Lower lobe of right lung (tissue), 2 donors: ENCODE results near the gene VPS26A. TPM values are rescaled to one million over a fixed set of nuclear protein-coding genes. Genes with fewer than 3 reads are reported as not detected.

ENCODE experiments used
- ATAC-seq, 2 donors: fragments of 200-7000 bp; cut with Tn5 transposase; one replicate each; pipeline ENCODE4 v1.9.1; 2020 to 2022; ENCODE audit warnings: mild to moderate bottlenecking in 2 of 2, moderate library complexity in 2 of 2
- DNase-seq: peaks from one replicate; pipeline ENCODE4 v3.0.0-alpha.2; 2020
- H3K27ac ChIP-seq: fragments of 200-600 bp; one replicate; pipeline ENCODE4 v1.8.0; 2022
- H3K27me3 ChIP-seq: fragments of 200-600 bp; one replicate; pipeline ENCODE4 v1.8.0; 2022; ENCODE audit warnings: low read depth
- H3K36me3 ChIP-seq: fragments of 200-600 bp; one replicate; pipeline ENCODE4 v1.8.0; 2022; ENCODE audit warnings: mild to moderate bottlenecking
- H3K4me1 ChIP-seq: fragments of 200-600 bp; one replicate; pipeline ENCODE4 v1.8.0; 2022
- H3K4me3 ChIP-seq: fragments of 200-600 bp; one replicate; pipeline ENCODE4 v1.8.0; 2022; ENCODE audit warnings: mild to moderate bottlenecking
- H3K9me3 ChIP-seq: fragments of 200-600 bp; one replicate; pipeline ENCODE4 v1.8.0; 2022
- intact Hi-C: fragments of 100-400 bp; cut with DNase I; formaldehyde crosslinking; loops from one replicate; pipeline ENCODE4 v1.11.0; 2022
- total RNA-seq: library from RNA; stranded (reverse); fragmentation: NEBNext Ultra II Directional; extraction: Animal tissue kit (Norgen Biotek cat#: 25700); gene quantifications from one replicate; pipeline ENCODE4 v1.2.1, GENCODE V29; 2021
- TF ChIP-seq, protein P1 (sequence below): fragments of 200-600 bp; IDR thresholded peaks from one replicate; pipeline ENCODE4 v1.8.0; 2022; ENCODE audit warnings: antibody characterized with exemption, mild to moderate bottlenecking
- donor health status: DM: no; HTN: yes; CAD: no; lungs with severe emphysema.

VPS26A gene
- total RNA-seq, 1 donor from 2014 or later, result 51.2 TPM

DNA sequence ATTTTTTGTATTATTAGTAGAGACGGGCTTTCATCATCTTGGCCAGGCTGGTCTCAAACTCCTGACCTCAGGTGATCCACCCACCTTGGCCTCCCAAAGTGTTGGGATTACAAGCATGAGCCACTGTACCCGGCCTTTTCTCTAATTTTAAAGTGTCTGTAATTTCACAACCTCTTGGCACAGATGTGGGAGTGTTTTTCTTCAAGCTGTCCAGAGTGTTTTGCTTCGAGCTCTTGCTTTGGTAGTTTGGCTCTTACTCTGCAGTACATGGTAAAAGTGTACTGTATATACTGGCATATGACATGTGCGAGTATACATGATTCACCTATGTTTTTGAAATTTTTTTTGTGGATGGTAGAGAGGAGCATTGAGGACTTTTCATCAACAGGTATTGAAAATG is 26.2 kb upstream of the VPS26A start:
- Histone ChIP-seq H3K9me3 (no peaks in the 10 kb centered on the region), H3K4me3 (no peak overlapping the region), H3K27ac (no peak overlapping the region), H3K36me3 (peaks cover 41% of the 10 kb centered on the region), H3K27me3 (no peaks in the 10 kb centered on the region), H3K4me1 (peaks cover 51% of the 10 kb centered on the region)
- DNase-seq, result no peak
- TF ChIP-seq, protein P1, sequence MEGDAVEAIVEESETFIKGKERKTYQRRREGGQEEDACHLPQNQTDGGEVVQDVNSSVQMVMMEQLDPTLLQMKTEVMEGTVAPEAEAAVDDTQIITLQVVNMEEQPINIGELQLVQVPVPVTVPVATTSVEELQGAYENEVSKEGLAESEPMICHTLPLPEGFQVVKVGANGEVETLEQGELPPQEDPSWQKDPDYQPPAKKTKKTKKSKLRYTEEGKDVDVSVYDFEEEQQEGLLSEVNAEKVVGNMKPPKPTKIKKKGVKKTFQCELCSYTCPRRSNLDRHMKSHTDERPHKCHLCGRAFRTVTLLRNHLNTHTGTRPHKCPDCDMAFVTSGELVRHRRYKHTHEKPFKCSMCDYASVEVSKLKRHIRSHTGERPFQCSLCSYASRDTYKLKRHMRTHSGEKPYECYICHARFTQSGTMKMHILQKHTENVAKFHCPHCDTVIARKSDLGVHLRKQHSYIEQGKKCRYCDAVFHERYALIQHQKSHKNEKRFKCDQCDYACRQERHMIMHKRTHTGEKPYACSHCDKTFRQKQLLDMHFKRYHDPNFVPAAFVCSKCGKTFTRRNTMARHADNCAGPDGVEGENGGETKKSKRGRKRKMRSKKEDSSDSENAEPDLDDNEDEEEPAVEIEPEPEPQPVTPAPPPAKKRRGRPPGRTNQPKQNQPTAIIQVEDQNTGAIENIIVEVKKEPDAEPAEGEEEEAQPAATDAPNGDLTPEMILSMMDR, result no peak
- ATAC-seq, result no peak
- intact Hi-C loops, result loop anchor here (10.0 kb wide), 1 partner anchor 93 kb away; no protein-coding TSS in a partner anchor

DNA sequence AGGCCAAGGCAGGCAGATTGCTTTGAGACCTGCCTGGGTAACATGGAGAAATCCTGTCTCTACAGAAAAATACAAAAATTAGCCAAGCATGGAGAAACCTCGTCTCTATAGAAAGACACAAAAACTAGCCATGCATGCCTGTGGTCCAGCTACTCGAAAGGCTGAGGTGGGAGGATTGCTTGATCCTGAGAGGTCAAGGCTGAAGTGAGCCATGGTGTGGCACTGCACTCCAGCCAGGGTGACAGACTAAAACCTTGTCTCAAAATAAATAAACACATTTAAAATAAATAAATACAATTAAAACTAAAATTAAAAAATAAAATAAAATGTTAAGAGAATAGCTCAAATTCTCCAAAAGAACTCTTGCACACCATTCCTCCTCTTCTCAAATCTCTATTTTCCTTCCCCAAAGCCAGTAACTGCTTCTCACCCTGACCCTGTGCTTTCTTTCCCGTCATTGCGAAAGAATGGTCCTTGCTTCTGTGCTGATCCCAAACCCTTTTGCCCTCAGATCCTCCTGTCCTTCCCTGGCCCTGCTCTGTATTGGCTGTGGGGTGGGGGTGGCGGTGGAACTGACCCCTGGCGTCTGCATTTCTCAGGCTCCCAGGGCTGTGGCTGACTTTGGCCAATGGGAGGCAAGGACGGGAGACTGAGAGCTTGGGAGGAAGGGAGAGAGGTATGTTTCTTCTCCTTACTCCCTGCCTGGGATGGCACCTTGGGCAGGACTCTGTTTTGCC is 23.7 kb upstream of the VPS26A start:
- Histone ChIP-seq H3K27me3 (no peaks in the 10 kb centered on the region), H3K27ac (no peak overlapping the region), H3K4me1 (peaks cover 39% of the 10 kb centered on the region), H3K9me3 (no peaks in the 10 kb centered on the region), H3K4me3 (no peak overlapping the region), H3K36me3 (peaks cover 56% of the 10 kb centered on the region)
- TF ChIP-seq, protein P1, result no peak
- no peak for DNase-seq
- intact Hi-C loops, result no loop called here
- ATAC-seq, result no peak

DNA sequence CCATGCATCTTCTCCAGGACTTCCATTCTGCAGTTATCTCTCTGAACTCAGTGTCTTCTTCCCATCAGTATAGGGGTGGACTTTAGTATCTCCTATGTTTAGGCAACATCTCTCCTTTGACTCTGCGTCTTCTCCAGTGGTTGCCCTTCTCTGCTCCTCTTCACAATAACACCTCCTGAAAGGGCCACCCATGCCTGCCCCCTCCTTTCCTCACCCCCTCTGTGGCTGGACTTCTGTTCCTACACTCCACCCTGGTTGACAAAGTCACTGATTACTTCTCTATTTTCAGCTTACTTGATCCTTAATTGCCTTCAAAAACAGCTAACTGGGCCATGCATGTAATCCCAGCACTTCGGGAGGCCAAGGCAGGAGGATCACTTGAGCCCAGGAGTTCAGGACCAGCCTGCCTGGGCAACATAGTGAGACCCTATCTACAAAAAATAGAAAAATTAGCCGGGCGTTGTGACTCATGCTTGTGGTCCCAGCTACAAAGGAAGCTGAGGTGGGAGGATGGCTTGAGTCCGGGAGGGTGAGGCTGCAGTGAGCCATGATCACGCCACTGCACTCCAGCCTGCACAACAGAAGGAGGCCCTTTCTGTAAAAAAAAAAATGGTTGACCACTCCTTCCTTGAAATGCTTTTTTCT is 22.4 kb upstream of the VPS26A start:
- Histone ChIP-seq H3K4me3 (no peak overlapping the region), H3K9me3 (no peaks in the 10 kb centered on the region), H3K27me3 (no peaks in the 10 kb centered on the region), H3K27ac (no peak overlapping the region), H3K36me3 (peaks cover 62% of the 10 kb centered on the region), H3K4me1 (peaks cover 35% of the 10 kb centered on the region)
- ATAC-seq (peak; percentile 60 to 68), DNase-seq (no peak)
- intact Hi-C loops, result no loop called here
- TF ChIP-seq, protein P1, result no peak

DNA sequence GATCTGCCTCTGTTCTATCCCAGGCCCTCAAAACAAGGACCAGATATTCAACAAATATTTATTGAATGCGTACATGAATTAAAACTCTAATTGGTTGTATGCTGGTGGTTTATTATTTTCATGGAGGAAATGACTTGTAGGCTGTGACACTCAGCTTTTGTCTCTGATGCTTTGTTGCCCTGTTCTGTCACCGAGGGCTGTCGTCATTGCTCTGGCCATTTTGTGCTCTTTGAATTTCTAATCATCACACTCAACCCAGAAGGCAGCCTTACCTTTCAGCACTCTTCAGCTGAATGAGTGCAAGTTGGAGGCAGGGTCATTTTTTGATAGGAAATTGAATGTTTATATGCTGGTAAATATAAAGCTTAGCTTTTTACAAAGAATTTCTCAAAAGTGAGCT is 21.5 kb upstream of the VPS26A start:
- H3K36me3 ChIP-seq, result peaks cover 61% of the 10 kb centered on the region
- H3K27me3 ChIP-seq, result no peaks in the 10 kb centered on the region
- H3K4me3 ChIP-seq, result no peak overlapping the region
- H3K27ac ChIP-seq, result no peak overlapping the region
- ATAC-seq, result no peak
- TF ChIP-seq, protein P1, result no peak
- H3K9me3 ChIP-seq, result no peaks in the 10 kb centered on the region
- no peak for DNase-seq
- intact Hi-C loops, result no loop called here
- H3K4me1 ChIP-seq, result peaks cover 31% of the 10 kb centered on the region

DNA sequence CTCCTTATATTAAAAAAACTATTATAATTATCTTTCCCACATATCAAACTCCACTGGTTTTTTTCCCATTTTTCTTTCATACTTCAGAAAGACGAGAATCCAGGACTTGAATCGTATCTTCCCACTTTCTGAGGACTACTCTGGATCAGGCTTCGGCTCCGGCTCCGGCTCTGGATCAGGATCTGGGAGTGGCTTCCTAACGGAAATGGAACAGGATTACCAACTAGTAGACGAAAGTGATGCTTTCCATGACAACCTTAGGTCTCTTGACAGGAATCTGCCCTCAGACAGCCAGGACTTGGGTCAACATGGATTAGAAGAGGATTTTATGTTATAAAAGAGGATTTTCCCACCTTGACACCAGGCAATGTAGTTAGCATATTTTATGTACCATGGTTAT is 20.2 kb upstream of the VPS26A start:
- ATAC-seq, result no peak
- H3K36me3 ChIP-seq, result peaks cover 48% of the 10 kb centered on the region
- no peaks in the 10 kb centered on the region for H3K27me3 ChIP-seq
- H3K4me1 ChIP-seq, result peaks cover 31% of the 10 kb centered on the region
- no peak overlapping the region for H3K4me3 ChIP-seq
- no peak overlapping the region for H3K27ac ChIP-seq
- intact Hi-C loops, result no loop called here
- H3K9me3 ChIP-seq, result no peaks in the 10 kb centered on the region
- TF ChIP-seq, protein P1, result no peak
- no peak for DNase-seq
